A549 (cell line): ENCODE data around the gene PARD3B. TPM values are rescaled to one million over a fixed set of nuclear protein-coding genes. Genes with fewer than 3 reads are reported as not detected.

Source experiments
- ATAC-seq, 2 experiments: fragments of 200-7000 bp in 1 of 2; fragments of >200 bp in 1 of 2; cut with Nextera tagmentation in 1 of 2; cut with Tn5 transposase in 1 of 2; 3 replicates each; pipeline versions ENCODE4 v1.8.0 to v1.9.1; 2018 to 2020; ENCODE audit warnings: mild to moderate bottlenecking in 1 of 2, moderate library complexity in 1 of 2
- CTCF ChIA-PET: fragments of 300-600 bp; sonication (Branson Sonifier 250); formaldehyde crosslinking; extraction: SDS; loops from one replicate; lab custom pipeline; 2021; ENCODE audit warnings: antibody characterized with exemption, inconsistent platforms; lab: Yijun Ruan, JAX
- POLR2A ChIA-PET: fragments of 350-600 bp; formaldehyde crosslinking; extraction: SDS; loops from one replicate; lab custom pipeline; 2021; ENCODE audit warnings: antibody characterized with exemption, inconsistent platforms; lab: Yijun Ruan, JAX
- DNase-seq, 2 experiments: peaks; one replicate each; pipeline versions ENCODE4 v3.0.0 to v3.0.0-alpha.2; 2011 to 2016; ENCODE audit warnings: low read depth in 1 of 2, low spot score in 1 of 2
- FAIRE-seq: peaks from 2 replicates; lab custom pipeline; 2011; peaks lifted over from hg19 to GRCh38; lab: Jason Lieb, UNC
- H3K27ac ChIP-seq, 2 experiments: fragments of >200 bp; sonication (Bioruptor Twin); formaldehyde crosslinking; 3 replicates each; pipeline ENCODE4 v1.5.1; 2016 to 2017
- H3K4me1 ChIP-seq: fragments of >200 bp; sonication (Bioruptor Twin); formaldehyde crosslinking; 3 replicates; pipeline ENCODE4 v1.6.1; 2016
- H3K4me2 ChIP-seq: fragments of >200 bp; sonication (Bioruptor Twin); formaldehyde crosslinking; 3 replicates; pipeline ENCODE4 v1.6.1; 2016
- H3K4me3 ChIP-seq: fragments of >200 bp; sonication (Bioruptor Twin); formaldehyde crosslinking; 3 replicates; pipeline ENCODE4 v1.5.1; 2016
- H3K9me3 ChIP-seq: fragments of >200 bp; sonication (Bioruptor Twin); formaldehyde crosslinking; 3 replicates; pipeline ENCODE4 v1.6.1; 2016
- CBX8 ChIP-seq: fragments of 200-600 bp; sonication (generic); IDR thresholded peaks from 2 replicates; pipeline ENCODE4 v1.6.1; 2016
- CHD2 ChIP-seq: fragments of 150-350 bp; IDR thresholded peaks from 2 replicates; pipeline ENCODE4 v1.6.1; 2014; ENCODE audit warnings: low read length; ENCODE audit not compliant: partially characterized antibody
- ESRRA ChIP-seq: fragments of 150-350 bp; IDR thresholded peaks from 2 replicates; pipeline ENCODE4 v1.6.1; 2014; ENCODE audit warnings: mild to moderate bottlenecking, low read length, borderline replicate concordance
- GATA3 ChIP-seq: IDR thresholded peaks from 2 replicates; pipeline ENCODE4 v1.6.1; 2012; ENCODE audit warnings: borderline replicate concordance
- HES2 ChIP-seq: fragments of >200 bp; sonication (Bioruptor Twin); formaldehyde crosslinking; IDR thresholded peaks from 2 replicates; pipeline ENCODE4 v1.6.1; 2016
- HEYL ChIP-seq: fragments of 250-450 bp; sonication (Bioruptor Pico); IDR thresholded peaks from 2 replicates; pipeline ENCODE4 v1.8.0; 2021; ENCODE audit warnings: mild to moderate bottlenecking, moderate library complexity
- HOXA7 ChIP-seq: fragments of 250-450 bp; sonication (Bioruptor Pico); IDR thresholded peaks from 2 replicates; pipeline ENCODE4 v1.5.0; 2020; ENCODE audit warnings: mild to moderate bottlenecking, moderate library complexity
- HOXB5 ChIP-seq: fragments of 250-450 bp; sonication (Bioruptor Pico); IDR thresholded peaks from 2 replicates; pipeline ENCODE4 v1.5.0; 2020; ENCODE audit warnings: mild to moderate bottlenecking, moderate library complexity
- MAFK ChIP-seq: fragments of 450-650 bp; IDR thresholded peaks from 2 replicates; pipeline ENCODE4 v1.6.1; 2014; ENCODE audit not compliant: partially characterized antibody
- MAX ChIP-seq: IDR thresholded peaks from 2 replicates; pipeline ENCODE4 v1.6.1; 2012
- MAZ ChIP-seq: fragments of 150-350 bp; IDR thresholded peaks from 2 replicates; pipeline ENCODE4 v1.6.1; 2014; ENCODE audit warnings: antibody characterized with exemption, low read depth, low read length, borderline replicate concordance
- MYC ChIP-seq: IDR thresholded peaks from 2 replicates; pipeline ENCODE4 v1.6.1; 2012; ENCODE audit warnings: mild to moderate bottlenecking, inconsistent platforms, low read length, improper control_type of control experiment, borderline replicate concordance
- POLR2A ChIP-seq: IDR thresholded peaks from 2 replicates; pipeline ENCODE4 v1.6.1; 2012; ENCODE audit warnings: mild to moderate bottlenecking, low read length
- RARB ChIP-seq: fragments of 250-450 bp; sonication (Bioruptor Pico); IDR thresholded peaks from 2 replicates; pipeline ENCODE4 v1.8.0; 2021; ENCODE audit warnings: mild to moderate bottlenecking, moderate library complexity
- RNF2 ChIP-seq: fragments of 200-600 bp; sonication (generic); IDR thresholded peaks from 2 replicates; pipeline ENCODE4 v1.6.1; 2016; ENCODE audit warnings: low read depth, mild to moderate bottlenecking, antibody characterized with exemption, moderate library complexity, borderline replicate concordance
- SMC3 ChIP-seq: fragments of >200 bp; sonication (Bioruptor Twin); formaldehyde crosslinking; IDR thresholded peaks from 3 replicates; pipeline ENCODE4 v1.6.1; 2018; ENCODE audit warnings: inconsistent platforms
- TFCP2L1 ChIP-seq: fragments of 250-450 bp; sonication (Bioruptor Pico); IDR thresholded peaks from 2 replicates; pipeline ENCODE4 v1.5.0; 2021; ENCODE audit warnings: mild to moderate bottlenecking
- USF2 ChIP-seq: fragments of 450-650 bp; IDR thresholded peaks from 2 replicates; pipeline ENCODE4 v1.6.1; 2014; ENCODE audit warnings: antibody characterized with exemption
- ZNF302 ChIP-seq: fragments of 250-450 bp; sonication (Bioruptor Pico); IDR thresholded peaks from 2 replicates; pipeline ENCODE4 v1.9.0; 2021; ENCODE audit warnings: inconsistent platforms, mild to moderate bottlenecking, moderate library complexity
- WGBS: methylation state at CpG from one replicate; pipeline ENCODE4 v1.1.6; 2017; ENCODE audit errors: missing lambda C conversion rate; 5-methylcytosine and 5-hydroxymethylcytosine counted together
- polyA plus RNA-seq, 4 experiments: library from polyadenylated mRNA; depleted of rRNA in 3 of 4; stranded (reverse); fragments of >200 nt; fragmentation: RNase III in 1 of 4; extraction: RNeasy Plus Mini Kit Qiagen cat#74134 plus additional on column Dnase treatment in 1 of 4; gene quantifications; 2 replicates in 3 of 4; 3 replicates in 1 of 4; pipeline ENCODE4 v1.2.3, GENCODE V29; 2011 to 2017
- TF ChIP-seq, protein P1 (sequence below): IDR thresholded peaks from 2 replicates; pipeline ENCODE4 v1.6.1; 2012; ENCODE audit warnings: low read depth, borderline replicate concordance
- TF ChIP-seq, protein P2 (sequence below): fragments of 150-350 bp; IDR thresholded peaks from 2 replicates; pipeline ENCODE4 v1.6.1; 2014; ENCODE audit warnings: low read depth, mild to moderate bottlenecking, low read length

Gene PARD3B
- polyA plus RNA-seq, 2 of the 4 experiments (the other 2 are of a cell fraction) = 1.2 to 2.4 TPM

GRCh38 chr2:205460217-205460616, 914.9 kb downstream of the PARD3B start:
- POLR2A ChIA-PET = no interaction called here
- Histone ChIP-seq H3K4me2 (no peak overlapping the region), H3K27ac (no peak overlapping the region), H3K4me1 (no peaks in the 10 kb centered on the region), H3K4me3 (no peak overlapping the region), H3K9me3 (no peaks in the 10 kb centered on the region)
- no peak for FAIRE-seq
- DNase-seq = no peak
- 53% methylated on average over 1 of the region's 1 CpG for WGBS
- no peak for ATAC-seq
- TF ChIP-seq POLR2A (no peak), USF2 (no peak), ZNF302 (CRISPR knock-in tag) (no peak), TFCP2L1 (no peak), HOXA7 (no peak), MAX (no peak), SMC3 (no peak), ESRRA (no peak), HOXB5 (CRISPR knock-in tag) (no peak), MYC (no peak)
- TF ChIP-seq, protein P1, sequence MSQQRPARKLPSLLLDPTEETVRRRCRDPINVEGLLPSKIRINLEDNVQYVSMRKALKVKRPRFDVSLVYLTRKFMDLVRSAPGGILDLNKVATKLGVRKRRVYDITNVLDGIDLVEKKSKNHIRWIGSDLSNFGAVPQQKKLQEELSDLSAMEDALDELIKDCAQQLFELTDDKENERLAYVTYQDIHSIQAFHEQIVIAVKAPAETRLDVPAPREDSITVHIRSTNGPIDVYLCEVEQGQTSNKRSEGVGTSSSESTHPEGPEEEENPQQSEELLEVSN = no peak
- CTCF ChIA-PET = no interaction called here

- POLR2A ChIA-PET = no interaction called here
- no peak overlapping the region for H3K4me2 ChIP-seq
- H3K4me1 ChIP-seq = no peaks in the 10 kb centered on the region
- DNase-seq (no peak), ATAC-seq (no peak), FAIRE-seq (no peak)
- CTCF ChIA-PET = no interaction called here
- no peak overlapping the region for H3K27ac ChIP-seq
- H3K4me3 ChIP-seq = no peak overlapping the region
- TF ChIP-seq, protein P2, sequence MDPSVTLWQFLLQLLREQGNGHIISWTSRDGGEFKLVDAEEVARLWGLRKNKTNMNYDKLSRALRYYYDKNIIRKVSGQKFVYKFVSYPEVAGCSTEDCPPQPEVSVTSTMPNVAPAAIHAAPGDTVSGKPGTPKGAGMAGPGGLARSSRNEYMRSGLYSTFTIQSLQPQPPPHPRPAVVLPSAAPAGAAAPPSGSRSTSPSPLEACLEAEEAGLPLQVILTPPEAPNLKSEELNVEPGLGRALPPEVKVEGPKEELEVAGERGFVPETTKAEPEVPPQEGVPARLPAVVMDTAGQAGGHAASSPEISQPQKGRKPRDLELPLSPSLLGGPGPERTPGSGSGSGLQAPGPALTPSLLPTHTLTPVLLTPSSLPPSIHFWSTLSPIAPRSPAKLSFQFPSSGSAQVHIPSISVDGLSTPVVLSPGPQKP = no peak
- no peak for TF ChIP-seq SMC3
- TF ChIP-seq TFCP2L1 = no peak
- no peak for TF ChIP-seq MAZ
- TF ChIP-seq MAFK = no peak
- TF ChIP-seq RARB (CRISPR knock-in tag) = no peak
- no peak for TF ChIP-seq MAX
- no peak for TF ChIP-seq HEYL
- no peak for TF ChIP-seq CBX8
- TF ChIP-seq RNF2 = no peak
- no peak for TF ChIP-seq CHD2
- TF ChIP-seq HES2 = no peak
- TF ChIP-seq USF2 = no peak
- no peak for TF ChIP-seq GATA3
- 47% methylated on average over 4 of the region's 4 CpGs for WGBS
- H3K9me3 ChIP-seq = no peaks in the 10 kb centered on the region
Observed at GRCh38 chr2:205461169-205461568, 915.9 kb downstream of the PARD3B start.
